GM19043 (cell line): ENCODE measurements around the gene GABRR2.

Source experiments
- ATAC-seq: cut with Tn5 transposase; IDR thresholded peaks from one replicate; pipeline ENCODE4 v1.9.1; 2021; ENCODE audit warnings: low read depth; ENCODE audit not compliant: unreplicated experiment

Gene GABRR2

GRCh38 chr6:89217299-89217910 lies 97.7 kb downstream of the GABRR2 start, which contains the start of gene GABRR1:
Gene GABRR1 (minus strand): TSS chr6:89217358. CDS start chr6:89217322, 36 bp downstream.
- ATAC-seq: no peak

- ATAC-seq: no peak
Observed at GRCh38 chr6:89216411-89216810, 98.7 kb downstream of the GABRR2 start.

- no peak for ATAC-seq
Observed at GRCh38 chr6:89215391-89215790, 99.7 kb downstream of the GABRR2 start.

GRCh38 chr6:89214197-89214596 lies 100.9 kb downstream of the GABRR2 start:
- ATAC-seq: no peak

GRCh38 chr6:89212472-89212871 lies 102.6 kb downstream of the GABRR2 start:
- no peak for ATAC-seq

GRCh38 chr6:89209457-89209856 lies 105.6 kb downstream of the GABRR2 start:
- no peak for ATAC-seq

GRCh38 chr6:89208551-89208950 lies 106.5 kb downstream of the GABRR2 start:
- no peak for ATAC-seq
